Liver (tissue), 9 donors: ENCODE results near the gene NDUFS7. TPM values are rescaled to one million over a fixed set of nuclear protein-coding genes. Genes with fewer than 3 reads are reported as not detected.

ENCODE experiments used
- DNase-seq: peaks from one replicate; pipeline ENCODE4 v3.0.0-alpha.2; 2017; ENCODE audit warnings: low spot score
- H3K27ac ChIP-seq, 2 donors: one replicate each; pipeline ENCODE4 v1.7.0; 2013; ENCODE audit warnings: inconsistent platforms in 2 of 2, low read length in 2 of 2, control low read depth in 1 of 2, low read depth in 1 of 2, mild to moderate bottlenecking in 1 of 2
- H3K27me3 ChIP-seq, 4 donors: one replicate each; pipeline versions ENCODE4 v1.6.1 to v1.7.0; 2013; ENCODE audit warnings: low read length in 3 of 4, inconsistent platforms in 1 of 4, mild to moderate bottlenecking in 1 of 4, moderate library complexity in 1 of 4; ENCODE audit not compliant: control insufficient read depth in 4 of 4, insufficient read depth in 4 of 4
- H3K36me3 ChIP-seq, 4 donors: one replicate each; pipeline versions ENCODE4 v1.6.1 to v1.7.0; 2013; ENCODE audit warnings: low read length in 3 of 4, mild to moderate bottlenecking in 3 of 4, low read depth in 1 of 4, moderate library complexity in 1 of 4; ENCODE audit not compliant: control insufficient read depth in 4 of 4, insufficient read depth in 3 of 4
- H3K4me1 ChIP-seq, 4 donors: one replicate each; pipeline versions ENCODE4 v1.6.1 to v1.7.0; 2013; ENCODE audit warnings: low read length in 3 of 4, mild to moderate bottlenecking in 3 of 4, moderate library complexity in 1 of 4; ENCODE audit not compliant: control insufficient read depth in 4 of 4, insufficient read depth in 4 of 4
- H3K4me3 ChIP-seq, 3 donors: one replicate each; pipeline versions ENCODE4 v1.6.1 to v1.7.0; 2013; ENCODE audit warnings: low read length in 3 of 3, control low read depth in 1 of 3, low read depth in 1 of 3, mild to moderate bottlenecking in 1 of 3
- H3K9ac ChIP-seq, 2 donors: one replicate each; pipeline ENCODE4 v1.7.0; 2013; ENCODE audit warnings: low read length in 2 of 2, mild to moderate bottlenecking in 2 of 2, moderate library complexity in 2 of 2, control low read depth in 1 of 2, low read depth in 1 of 2
- H3K9me3 ChIP-seq, 4 donors: one replicate each; pipeline versions ENCODE4 v1.6.1 to v1.7.0; 2013; ENCODE audit warnings: low read length in 3 of 4; ENCODE audit not compliant: control insufficient read depth in 4 of 4
- EGR1 ChIP-seq, 2 donors: IDR thresholded peaks; 2 replicates each; pipeline ENCODE4 v1.6.1; 2016 to 2018; ENCODE audit warnings: antibody characterized with exemption in 2 of 2, low read depth in 2 of 2
- FOXA1 ChIP-seq: IDR thresholded peaks from 2 replicates; pipeline ENCODE4 v1.6.1; 2016; ENCODE audit warnings: antibody characterized with exemption
- HNF4A ChIP-seq, 2 donors: conservative IDR thresholded peaks; 2 replicates each; pipeline ENCODE4 v1.6.1; 2016; ENCODE audit warnings: antibody characterized with exemption in 2 of 2, mild to moderate bottlenecking in 2 of 2
- JUND ChIP-seq, 2 donors: IDR thresholded peaks; 2 replicates each; pipeline ENCODE4 v1.6.1; 2016; ENCODE audit warnings: antibody characterized with exemption in 2 of 2
- RXRA ChIP-seq, 2 donors: IDR thresholded peaks; 2 replicates each; pipeline ENCODE4 v1.6.1; 2017 to 2018; ENCODE audit warnings: antibody characterized with exemption in 2 of 2, mild to moderate bottlenecking in 1 of 2
- TAF1 ChIP-seq: conservative IDR thresholded peaks from 2 replicates; pipeline ENCODE4 v1.6.1; 2016; ENCODE audit warnings: antibody characterized with exemption, mild to moderate bottlenecking
- YY1 ChIP-seq: IDR thresholded peaks from 2 replicates; pipeline ENCODE4 v1.6.1; 2016; ENCODE audit warnings: antibody characterized with exemption, mild to moderate bottlenecking
- WGBS: extraction: QIAGEN DNeasy Blood & Tissue Kit; methylation state at CpG from one replicate; pipeline ENCODE4 v1.1.7; 2013; 5-methylcytosine and 5-hydroxymethylcytosine counted together
- polyA plus RNA-seq, 2 donors: library from polyadenylated mRNA; stranded (reverse) in 1 of 2; unstranded in 1 of 2; fragments of 200-250 nt in 1 of 2; fragments of >200 nt in 1 of 2; fragmentation: Nextera tagmentation in 1 of 2; extraction: Ambion mirVana in 1 of 2; gene quantifications; one replicate each; pipeline versions ENCODE4 v1.2.1 to v1.2.3, GENCODE V29; 2013 to 2015
- total RNA-seq, 2 donors: library from RNA; depleted of rRNA; stranded (reverse); fragments of >200 nt; gene quantifications; one replicate each; pipeline ENCODE4 v1.2.3, GENCODE V29; 2014
- TF ChIP-seq, protein P1 (sequence below): IDR thresholded peaks from 2 replicates; pipeline ENCODE4 v1.6.1; 2016; ENCODE audit warnings: antibody characterized with exemption, mild to moderate bottlenecking
- TF ChIP-seq, protein P2 (sequence below): IDR thresholded peaks from 2 replicates; pipeline ENCODE4 v1.6.1; 2016; ENCODE audit warnings: antibody characterized with exemption
- donor health status: healthy.
- donor health status: healthy.
- donor health status: healthy.
- donor health status: healthy.
- donor health status: healthy.

Gene NDUFS7
- total and polyA plus RNA-seq, 4 donors, result 54.4 to 185 (median 128) TPM

DNA sequence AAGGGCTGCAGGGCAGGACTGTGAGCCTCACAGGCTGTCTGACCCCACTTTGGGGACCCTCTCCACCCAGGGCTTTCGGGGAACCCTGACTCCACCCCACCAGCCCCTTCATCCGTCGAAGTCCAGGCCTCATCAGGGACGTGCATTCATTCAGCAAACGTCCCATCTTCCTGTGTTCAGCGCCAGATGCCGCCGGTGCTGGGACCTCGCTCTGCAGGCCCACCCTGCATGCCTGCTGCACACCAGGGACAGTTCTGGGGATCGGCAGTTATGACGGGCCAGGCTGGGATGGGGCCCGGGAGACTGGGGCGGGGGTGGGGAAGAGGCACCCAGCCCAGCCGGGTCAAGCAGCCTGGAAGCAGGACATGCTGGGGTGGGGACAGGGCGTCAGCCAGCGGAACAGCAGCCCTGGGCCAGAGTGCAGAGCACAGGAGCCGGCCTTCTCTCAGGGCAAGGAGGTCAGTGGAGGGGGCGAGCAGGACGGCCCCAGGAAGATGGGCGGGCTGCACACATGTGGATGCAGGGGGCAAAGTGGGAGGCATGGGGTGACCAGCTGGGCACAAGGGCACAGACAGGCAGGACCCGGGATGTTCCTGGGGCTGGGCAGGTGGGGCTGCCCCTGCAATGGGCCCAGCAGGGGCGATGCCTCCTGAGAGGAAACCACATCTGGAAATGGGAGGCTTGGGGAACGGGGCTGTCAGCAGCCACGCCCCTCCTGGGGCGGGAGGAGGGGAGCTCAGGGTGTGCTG lies 12.5 kb downstream of the NDUFS7 start:
- H3K36me3 ChIP-seq, result peaks cover 0 to 23% (median 13%) of the 10 kb centered on the region in 4 donors
- no peak overlapping the region for H3K9ac ChIP-seq
- TF ChIP-seq TAF1, result no peak
- no peak for TF ChIP-seq JUND (IDR thresholded peaks at IDR 0.05)
- TF ChIP-seq RXRA (IDR thresholded peaks at IDR 0.05), result peak in 1 of 2 donors; percentile 15
- H3K4me3 ChIP-seq, result no peak overlapping the region
- DNase-seq, result peak; percentile 51
- peak overlapping the region; percentile 77 to 78 for H3K27ac ChIP-seq
- H3K27me3 ChIP-seq, result no peaks in the 10 kb centered on the region
- WGBS, result 26% methylated on average over 25 of the region's 25 CpGs
- peaks cover 29 to 55% (median 46%) of the 10 kb centered on the region in 4 donors for H3K4me1 ChIP-seq
- no peaks in the 10 kb centered on the region for H3K9me3 ChIP-seq

DNA sequence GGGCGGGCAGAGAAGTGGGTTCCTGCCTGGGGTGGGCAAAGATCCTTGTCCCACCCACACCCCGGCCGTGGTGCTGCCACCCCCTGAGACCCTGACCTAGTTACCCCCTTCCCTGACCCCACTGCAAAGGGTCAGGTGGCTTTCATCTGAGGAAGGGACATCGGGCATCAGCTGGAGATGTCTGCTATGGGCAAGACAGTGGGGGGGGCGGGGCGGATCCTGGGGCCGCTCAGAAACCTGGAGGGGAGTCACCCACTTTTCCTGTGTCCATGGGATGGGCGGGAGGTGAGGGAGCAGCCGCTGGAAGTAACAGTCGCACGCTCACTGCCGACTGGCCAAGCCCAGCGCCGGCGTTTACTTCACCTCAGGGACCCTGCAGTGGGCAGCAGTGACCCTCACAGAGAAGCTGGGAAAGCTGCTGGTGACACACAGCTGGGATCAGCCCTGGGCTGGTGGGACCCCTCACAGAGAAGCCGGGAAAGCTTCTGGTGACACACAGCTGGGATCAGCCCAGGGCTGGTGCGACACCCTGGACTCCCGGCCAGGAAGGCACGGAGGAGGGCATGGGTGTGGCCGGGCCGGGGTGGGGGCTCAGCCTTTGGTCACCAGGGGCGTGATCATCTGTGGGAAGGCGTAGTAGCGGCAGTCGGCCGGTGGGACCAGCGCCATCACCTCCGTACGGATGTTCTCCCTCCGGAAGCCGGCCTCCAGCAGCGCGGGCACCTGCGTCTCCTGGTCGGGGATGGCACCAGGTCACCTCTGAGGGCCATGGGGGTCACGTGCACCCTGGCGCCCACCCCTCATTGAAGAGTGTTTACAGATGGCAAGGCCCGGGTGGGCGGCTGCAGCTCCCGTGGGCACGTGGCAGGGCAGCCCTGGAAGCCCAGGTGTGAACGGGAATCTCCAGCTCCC lies 13.3 kb downstream of the NDUFS7 start:
- no peak overlapping the region for H3K9ac ChIP-seq
- no peak for DNase-seq
- peak overlapping the region; percentile 77 to 78 for H3K27ac ChIP-seq
- TF ChIP-seq EGR1 (IDR thresholded peaks at IDR 0.05; ENCODE audit: low read depth in 2 of 2) (no peak), FOXA1 (no peak), HNF4A (conservative IDR thresholded peaks at IDR 0.05) (peak in 1 of 2 donors; percentile 34)
- TF ChIP-seq, protein P1, sequence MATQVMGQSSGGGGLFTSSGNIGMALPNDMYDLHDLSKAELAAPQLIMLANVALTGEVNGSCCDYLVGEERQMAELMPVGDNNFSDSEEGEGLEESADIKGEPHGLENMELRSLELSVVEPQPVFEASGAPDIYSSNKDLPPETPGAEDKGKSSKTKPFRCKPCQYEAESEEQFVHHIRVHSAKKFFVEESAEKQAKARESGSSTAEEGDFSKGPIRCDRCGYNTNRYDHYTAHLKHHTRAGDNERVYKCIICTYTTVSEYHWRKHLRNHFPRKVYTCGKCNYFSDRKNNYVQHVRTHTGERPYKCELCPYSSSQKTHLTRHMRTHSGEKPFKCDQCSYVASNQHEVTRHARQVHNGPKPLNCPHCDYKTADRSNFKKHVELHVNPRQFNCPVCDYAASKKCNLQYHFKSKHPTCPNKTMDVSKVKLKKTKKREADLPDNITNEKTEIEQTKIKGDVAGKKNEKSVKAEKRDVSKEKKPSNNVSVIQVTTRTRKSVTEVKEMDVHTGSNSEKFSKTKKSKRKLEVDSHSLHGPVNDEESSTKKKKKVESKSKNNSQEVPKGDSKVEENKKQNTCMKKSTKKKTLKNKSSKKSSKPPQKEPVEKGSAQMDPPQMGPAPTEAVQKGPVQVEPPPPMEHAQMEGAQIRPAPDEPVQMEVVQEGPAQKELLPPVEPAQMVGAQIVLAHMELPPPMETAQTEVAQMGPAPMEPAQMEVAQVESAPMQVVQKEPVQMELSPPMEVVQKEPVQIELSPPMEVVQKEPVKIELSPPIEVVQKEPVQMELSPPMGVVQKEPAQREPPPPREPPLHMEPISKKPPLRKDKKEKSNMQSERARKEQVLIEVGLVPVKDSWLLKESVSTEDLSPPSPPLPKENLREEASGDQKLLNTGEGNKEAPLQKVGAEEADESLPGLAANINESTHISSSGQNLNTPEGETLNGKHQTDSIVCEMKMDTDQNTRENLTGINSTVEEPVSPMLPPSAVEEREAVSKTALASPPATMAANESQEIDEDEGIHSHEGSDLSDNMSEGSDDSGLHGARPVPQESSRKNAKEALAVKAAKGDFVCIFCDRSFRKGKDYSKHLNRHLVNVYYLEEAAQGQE, result no peak
- H3K4me3 ChIP-seq, result no peak overlapping the region
- WGBS, result 51% methylated on average over 42 of the region's 42 CpGs
- peaks cover 29 to 60% (median 51%) of the 10 kb centered on the region in 4 donors for H3K4me1 ChIP-seq
- no peaks in the 10 kb centered on the region for H3K9me3 ChIP-seq
- H3K27me3 ChIP-seq, result no peaks in the 10 kb centered on the region
- H3K36me3 ChIP-seq, result peaks cover 0 to 23% (median 12%) of the 10 kb centered on the region in 4 donors

DNA sequence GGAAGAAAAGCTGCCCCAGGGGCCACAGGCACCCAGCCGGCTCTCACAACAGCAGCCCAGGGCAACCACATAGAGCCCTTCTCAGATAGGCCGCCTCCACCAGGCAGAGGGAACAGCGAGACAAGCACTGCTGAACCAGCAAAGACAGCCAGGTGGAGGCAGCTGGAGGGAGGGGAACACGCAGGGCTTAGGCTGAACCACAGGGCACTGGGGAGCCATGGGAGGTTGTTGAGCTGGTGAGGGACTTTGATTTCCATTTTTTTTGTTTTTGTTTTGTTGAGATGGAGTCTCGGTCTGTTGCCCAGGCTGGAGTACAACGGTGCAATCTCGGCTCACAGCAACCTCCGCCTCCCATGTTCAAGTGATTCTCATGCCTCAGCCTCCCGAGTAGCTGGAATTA lies 14.1 kb downstream of the NDUFS7 start:
- Histone ChIP-seq H3K36me3 (peaks cover 0 to 16% (median 6%) of the 10 kb centered on the region in 4 donors), H3K4me3 (no peak overlapping the region), H3K4me1 (peaks cover 29 to 67% (median 53%) of the 10 kb centered on the region in 4 donors), H3K9ac (peak overlapping the region in 1 of 2 donors; percentile 5), H3K27me3 (no peaks in the 10 kb centered on the region), H3K27ac (peak overlapping the region; percentile 77 to 78), H3K9me3 (no peaks in the 10 kb centered on the region)
- no peak for TF ChIP-seq TAF1
- TF ChIP-seq, protein P2, sequence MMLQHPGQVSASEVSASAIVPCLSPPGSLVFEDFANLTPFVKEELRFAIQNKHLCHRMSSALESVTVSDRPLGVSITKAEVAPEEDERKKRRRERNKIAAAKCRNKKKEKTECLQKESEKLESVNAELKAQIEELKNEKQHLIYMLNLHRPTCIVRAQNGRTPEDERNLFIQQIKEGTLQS, result no peak
- TF ChIP-seq YY1, result no peak
- DNase-seq, result no peak
- WGBS, result 92% methylated on average over 9 of the region's 9 CpGs
